Body of pancreas (tissue), 4 donors: Measurements from ENCODE around the gene A3GALT2. TPM values are rescaled to one million over a fixed set of nuclear protein-coding genes. Genes with fewer than 3 reads are reported as not detected.

Experiments used
- ATAC-seq: fragments of 150-250 bp; one replicate; pipeline ENCODE4 v1.9.1; 2016
- DNase-seq, 4 donors: peaks; one replicate each; pipeline ENCODE4 v3.0.0-alpha.2; 2019
- H3K27ac ChIP-seq, 4 donors: fragments of 200-600 bp; sonication (generic); 1 replicate in 3 of 4; 2 replicates in 1 of 4; pipeline versions ENCODE4 v1.5.1 to v1.6.1; 2016 to 2019; ENCODE audit warnings: mild to moderate bottlenecking in 1 of 4, mixed read lengths in 1 of 4, moderate library complexity in 1 of 4
- H3K27me3 ChIP-seq, 2 donors: fragments of 200-600 bp; sonication (generic); one replicate each; pipeline ENCODE4 v1.6.0; 2016; ENCODE audit warnings: mild to moderate bottlenecking in 1 of 2
- H3K36me3 ChIP-seq, 2 donors: fragments of 200-600 bp; sonication (generic); replicated peaks in 1 of 2; 2 replicates each; pipeline ENCODE4 v1.5.1; 2016; ENCODE audit warnings: low read depth in 2 of 2; ENCODE audit not compliant: insufficient read depth in 1 of 2
- H3K4me1 ChIP-seq: fragments of 200-600 bp; sonication (generic); one replicate; pipeline ENCODE4 v1.6.0; 2016
- H3K4me3 ChIP-seq, 2 donors: fragments of 200-600 bp; sonication (generic); 1 replicate in 1 of 2; 2 replicates in 1 of 2; pipeline ENCODE4 v1.5.1; 2016 to 2019
- H3K9me3 ChIP-seq, 3 donors: fragments of 200-600 bp; sonication (generic); 1 replicate in 2 of 3; 2 replicates in 1 of 3; pipeline ENCODE4 v1.5.1; 2016
- CTCF ChIP-seq, 7 experiments: fragments of 450-650 bp in 4 of 7; fragments of 200-600 bp in 3 of 7; sonication (generic) in 3 of 7; IDR thresholded peaks; one replicate each; pipeline ENCODE4 v1.5.1; 2016 to 2019; ENCODE audit warnings: antibody characterized with exemption in 7 of 7
- POLR2A ChIP-seq, 3 donors: fragments of 450-650 bp; IDR thresholded peaks; one replicate each; pipeline ENCODE4 v1.6.1; 2016; ENCODE audit warnings: antibody characterized with exemption in 3 of 3, mild to moderate bottlenecking in 2 of 3
- WGBS, 2 donors: methylation state at CpG; one replicate each; pipeline ENCODE4 v1.1.5; 2017; 5-methylcytosine and 5-hydroxymethylcytosine counted together
- intact Hi-C: fragments of 100-400 bp; cut with DNase I; formaldehyde crosslinking; loops from one replicate; pipeline ENCODE4 v1.15.1; 2023
- total RNA-seq, 2 donors: library from RNA; depleted of rRNA; stranded (reverse); fragments of >200 nt; gene quantifications; one replicate each; pipeline ENCODE4 v1.1.0, GENCODE V29; 2016

Gene A3GALT2
- total RNA-seq, 2 donors from 2014 or later: not detected

DNA sequence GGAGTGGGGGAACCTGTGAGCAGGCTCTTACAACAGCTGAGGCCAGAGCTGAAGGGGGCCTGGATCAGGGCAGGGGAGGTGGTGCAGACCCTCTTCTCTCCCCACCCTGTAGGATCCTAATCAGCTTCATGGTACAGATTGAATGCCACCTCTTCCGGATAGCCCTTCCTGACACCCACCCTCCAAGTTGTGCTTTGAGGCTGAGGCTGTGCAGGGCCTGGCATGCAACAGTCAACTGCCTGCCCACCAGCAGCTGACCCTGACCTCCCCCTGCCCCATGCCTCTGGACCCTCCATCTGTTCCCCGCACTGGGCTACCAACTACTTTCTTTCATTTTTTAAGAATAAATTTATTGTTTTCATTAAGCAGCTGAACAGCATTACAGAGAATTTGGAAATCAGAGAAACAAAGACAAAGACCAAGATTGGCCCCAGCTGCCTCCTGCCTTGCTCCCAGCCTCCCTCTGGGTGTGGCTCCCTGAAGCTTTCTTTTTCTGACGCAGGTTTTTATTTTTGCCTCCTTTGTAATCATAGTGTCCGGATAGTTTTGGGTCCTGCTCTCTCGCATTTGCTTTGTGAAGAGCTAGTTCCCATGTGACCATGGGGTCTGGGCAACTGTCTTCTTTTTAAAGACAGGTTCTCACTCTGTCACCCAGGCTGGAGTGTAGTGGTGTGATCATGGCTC lies 51.8 kb downstream of the A3GALT2 start:
- Histone ChIP-seq H3K4me1 (peaks cover 5% of the 10 kb centered on the region), H3K36me3 (peaks cover 0 to 1% of the 10 kb centered on the region in 2 donors), H3K27me3 (no peaks in the 10 kb centered on the region), H3K27ac (no peak overlapping the region), H3K9me3 (no peaks in the 10 kb centered on the region), H3K4me3 (no peak overlapping the region)
- DNase-seq (no peak), ATAC-seq (no peak)
- TF ChIP-seq CTCF (IDR thresholded peaks at IDR 0.05) (no peak), POLR2A (IDR thresholded peaks at IDR 0.05) (no peak)
- WGBS, 2 donors: 93 to 95% methylated on average over 5 of the region's 5 CpGs
- intact Hi-C loops: no loop called here

DNA sequence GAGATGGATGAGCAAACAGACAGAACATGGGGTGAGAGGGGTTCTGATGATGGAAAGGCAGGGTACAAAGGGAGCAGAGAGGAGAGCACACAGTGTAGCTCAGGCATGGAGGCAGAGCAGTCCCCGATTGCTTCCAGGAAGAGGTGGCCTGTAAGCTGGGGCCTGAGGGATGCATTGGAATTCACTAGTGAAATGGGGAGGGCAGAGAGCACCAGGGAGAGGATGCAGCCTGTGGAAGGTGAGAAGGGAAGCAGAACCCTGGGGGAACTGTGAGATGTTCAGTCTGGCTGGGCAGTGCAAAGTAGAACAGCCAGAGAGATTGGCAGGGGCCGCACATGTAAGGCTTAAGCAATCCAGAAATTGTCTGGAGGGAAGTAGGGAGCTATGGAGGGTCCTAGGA lies 52.4 kb downstream of the A3GALT2 start:
- no peak for ATAC-seq
- intact Hi-C loops: no loop called here
- 87 to 90% methylated on average over 2 of the region's 2 CpGs for WGBS, 2 donors

GRCh38 chr1:33267468-33268205 lies 53.3 kb downstream of the A3GALT2 start:
- Histone ChIP-seq H3K9me3 (no peaks in the 10 kb centered on the region), H3K4me3 (no peak overlapping the region), H3K4me1 (peaks cover 12% of the 10 kb centered on the region), H3K36me3 (peaks cover 0 to 1% of the 10 kb centered on the region in 2 donors), H3K27ac (no peak overlapping the region), H3K27me3 (no peaks in the 10 kb centered on the region)
- intact Hi-C loops: no loop called here
- 79 to 90% methylated on average over 5 of the region's 5 CpGs for WGBS, 2 donors
- DNase-seq (no peak), ATAC-seq (no peak)
- no peak for TF ChIP-seq POLR2A (IDR thresholded peaks at IDR 0.05)
- TF ChIP-seq CTCF (IDR thresholded peaks at IDR 0.05): no peak

More for the DNA sequence above, 52.4 kb downstream of the A3GALT2 start:
- no peaks in the 10 kb centered on the region for H3K27me3 ChIP-seq
- DNase-seq: no peak
- H3K4me1 ChIP-seq: peaks cover 11% of the 10 kb centered on the region
- TF ChIP-seq CTCF (IDR thresholded peaks at IDR 0.05): no peak
- TF ChIP-seq POLR2A (IDR thresholded peaks at IDR 0.05): no peak
- H3K36me3 ChIP-seq: peaks cover 0 to 1% of the 10 kb centered on the region in 2 donors
- H3K27ac ChIP-seq: no peak overlapping the region
- no peak overlapping the region for H3K4me3 ChIP-seq
- no peaks in the 10 kb centered on the region for H3K9me3 ChIP-seq

DNA sequence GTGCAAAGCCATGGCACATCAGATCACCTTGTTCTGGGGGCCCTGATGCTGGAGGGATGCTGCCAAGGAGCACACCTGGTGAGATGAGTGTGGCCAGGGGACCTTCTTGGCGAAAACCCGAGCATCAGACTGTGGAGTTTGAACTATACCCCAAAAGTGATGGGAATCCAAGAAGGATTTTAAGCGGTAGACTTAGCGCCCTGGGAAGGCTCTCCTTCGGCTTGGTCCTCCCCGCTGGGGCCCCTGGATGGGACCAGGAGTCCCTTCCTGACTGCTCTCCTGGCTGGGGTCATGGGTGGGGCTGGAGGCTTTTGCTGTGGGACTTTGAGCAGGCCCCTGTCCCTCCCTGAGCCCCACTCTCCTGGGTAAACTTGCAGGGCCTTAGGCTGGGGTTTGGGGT lies 54.1 kb downstream of the A3GALT2 start:
- H3K4me1 ChIP-seq: peaks cover 13% of the 10 kb centered on the region
- 87% methylated on average over 6 of the region's 6 CpGs for WGBS, 2 donors
- H3K27ac ChIP-seq: no peak overlapping the region
- ATAC-seq (no peak), DNase-seq (no peak)
- intact Hi-C loops: no loop called here
- no peak for TF ChIP-seq CTCF (IDR thresholded peaks at IDR 0.05)
- no peak for TF ChIP-seq POLR2A (IDR thresholded peaks at IDR 0.05)
- H3K4me3 ChIP-seq: no peak overlapping the region
- H3K36me3 ChIP-seq: peaks cover 0 to 1% of the 10 kb centered on the region in 2 donors
- H3K9me3 ChIP-seq: no peaks in the 10 kb centered on the region
- H3K27me3 ChIP-seq: no peaks in the 10 kb centered on the region
